CD4-positive, CD25-positive, alpha-beta regulatory T cell (primary cell): ENCODE data around the gene HPRT1. TPM values are rescaled to one million over a fixed set of nuclear protein-coding genes. Genes with fewer than 3 reads are reported as not detected.

Experiments
- ATAC-seq, 2 donors: fragments of 150-1000 bp; cut with Tn5 transposase; one replicate each; pipeline ENCODE4 v1.10.0; 2021; ENCODE audit warnings: low read depth in 2 of 2, moderate number of reproducible peaks in 2 of 2, moderate library complexity in 1 of 2
- DNase-seq, 3 donors: peaks; one replicate each; pipeline versions ENCODE4 v3.0.0 to v3.0.0-alpha.2; 2012 to 2022; ENCODE audit warnings: mixed read lengths in 1 of 3
- H3K27ac ChIP-seq: one replicate; pipeline ENCODE4 v1.7.0; 2013; ENCODE audit warnings: mild to moderate bottlenecking, low read length; ENCODE audit not compliant: insufficient read depth, poor library complexity, severe bottlenecking
- H3K27me3 ChIP-seq: one replicate; pipeline ENCODE4 v1.7.0; 2013; ENCODE audit warnings: low read length; ENCODE audit not compliant: control insufficient read depth, insufficient read depth
- H3K36me3 ChIP-seq: one replicate; pipeline ENCODE4 v1.7.0; 2013; ENCODE audit warnings: mild to moderate bottlenecking, low read length, moderate library complexity; ENCODE audit not compliant: control insufficient read depth, insufficient read depth
- H3K4me1 ChIP-seq: 2 replicates; pipeline ENCODE4 v1.7.0; 2013; ENCODE audit warnings: mild to moderate bottlenecking, low read length; ENCODE audit not compliant: insufficient read depth, control insufficient read depth, poor library complexity, severe bottlenecking
- H3K4me3 ChIP-seq: one replicate; pipeline ENCODE4 v1.7.0; 2013; ENCODE audit warnings: low read depth, mild to moderate bottlenecking, low read length, moderate library complexity
- H3K9me3 ChIP-seq, 2 experiments: 1 replicate in 1 of 2; 2 replicates in 1 of 2; pipeline ENCODE4 v1.7.0; 2013; ENCODE audit warnings: low read length in 2 of 2, mild to moderate bottlenecking in 1 of 2, moderate library complexity in 1 of 2; ENCODE audit not compliant: control insufficient read depth in 2 of 2
- H3K27ac Mint-ChIP-seq, 3 donors: one replicate each; pipeline ENCODE4 v1.8.0; 2020 to 2022; ENCODE audit warnings: mild to moderate bottlenecking in 3 of 3, mixed read lengths in 3 of 3, moderate library complexity in 2 of 3
- H3K27me3 Mint-ChIP-seq: one replicate; pipeline ENCODE4 v1.8.0; 2022; ENCODE audit warnings: mild to moderate bottlenecking, mixed read lengths
- H3K36me3 Mint-ChIP-seq: one replicate; pipeline ENCODE4 v1.8.0; 2020; ENCODE audit warnings: mixed read lengths
- H3K4me1 Mint-ChIP-seq, 4 donors: one replicate each; pipeline ENCODE4 v1.8.0; 2020 to 2022; ENCODE audit warnings: mixed read lengths in 4 of 4, mild to moderate bottlenecking in 1 of 4
- H3K4me3 Mint-ChIP-seq, 4 donors: one replicate each; pipeline ENCODE4 v1.8.0; 2020 to 2022; ENCODE audit warnings: mild to moderate bottlenecking in 4 of 4, mixed read lengths in 4 of 4, moderate library complexity in 3 of 4
- H3K9me3 Mint-ChIP-seq, 7 donors: one replicate each; pipeline ENCODE4 v1.8.0; 2020 to 2022; ENCODE audit warnings: mixed read lengths in 7 of 7, mild to moderate bottlenecking in 3 of 7, moderate library complexity in 2 of 7
- polyA plus RNA-seq, 4 donors: library from polyadenylated mRNA; unstranded; fragments of 300-500 nt; fragmentation: Illumina TruSeq; gene quantifications; one replicate each; pipeline ENCODE4 v1.2.3, GENCODE V29; 2021
- total RNA-seq: library from RNA; stranded (reverse); gene quantifications from one replicate; pipeline ENCODE4 v1.2.3, GENCODE V29; 2022

The HPRT1 gene
- total and polyA plus RNA-seq, 5 donors from 2014 or later = 30.8 to 166 (median 140) TPM

- no peak overlapping the region for H3K27ac ChIP-seq
- DNase-seq (no peak), ATAC-seq (no peak)
- no peaks in the 10 kb centered on the region for H3K9me3 ChIP-seq
- no peaks in the 10 kb centered on the region for H3K27me3 ChIP-seq
- Mint-ChIP-seq H3K9me3 (no peaks in the 10 kb centered on the region), H3K4me3 (no peak overlapping the region), H3K36me3 (no peaks in the 10 kb centered on the region), H3K27me3 (no peaks in the 10 kb centered on the region), H3K27ac (no peak overlapping the region), H3K4me1 (no peaks in the 10 kb centered on the region)
- no peaks in the 10 kb centered on the region for H3K4me1 ChIP-seq
- H3K36me3 ChIP-seq = no peaks in the 10 kb centered on the region
- H3K4me3 ChIP-seq = no peak overlapping the region
Measured at GRCh38 chrX:134530845-134531244, 70.9 kb downstream of the HPRT1 start.

DNA sequence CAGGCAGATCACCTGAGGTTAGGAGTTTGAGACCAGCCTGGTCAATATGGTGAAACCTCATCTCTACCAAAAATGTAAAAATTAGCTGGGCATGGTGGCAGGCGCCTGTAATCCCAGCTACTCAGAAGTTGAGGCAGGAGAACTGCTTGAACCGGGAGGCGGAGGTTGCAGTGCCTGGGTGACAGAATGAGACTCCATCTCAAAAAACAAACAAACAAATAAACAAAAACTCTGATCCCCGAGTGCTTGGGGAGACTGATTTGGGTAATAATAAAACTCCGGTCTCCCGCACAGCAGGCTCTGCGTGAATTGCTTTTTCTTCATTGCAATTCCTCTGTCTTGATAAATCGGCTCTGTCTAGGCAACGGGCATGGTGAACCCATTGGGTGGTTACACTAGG, 73.4 kb downstream of the HPRT1 start:
- Histone ChIP-seq H3K9me3 (no peaks in the 10 kb centered on the region), H3K36me3 (no peaks in the 10 kb centered on the region), H3K4me3 (no peak overlapping the region), H3K4me1 (no peaks in the 10 kb centered on the region), H3K27me3 (no peaks in the 10 kb centered on the region), H3K27ac (no peak overlapping the region)
- Mint-ChIP-seq H3K36me3 (no peaks in the 10 kb centered on the region), H3K27ac (no peak overlapping the region), H3K4me1 (no peaks in the 10 kb centered on the region), H3K27me3 (no peaks in the 10 kb centered on the region), H3K9me3 (no peaks in the 10 kb centered on the region), H3K4me3 (no peak overlapping the region)
- ATAC-seq (no peak), DNase-seq (no peak)

DNA sequence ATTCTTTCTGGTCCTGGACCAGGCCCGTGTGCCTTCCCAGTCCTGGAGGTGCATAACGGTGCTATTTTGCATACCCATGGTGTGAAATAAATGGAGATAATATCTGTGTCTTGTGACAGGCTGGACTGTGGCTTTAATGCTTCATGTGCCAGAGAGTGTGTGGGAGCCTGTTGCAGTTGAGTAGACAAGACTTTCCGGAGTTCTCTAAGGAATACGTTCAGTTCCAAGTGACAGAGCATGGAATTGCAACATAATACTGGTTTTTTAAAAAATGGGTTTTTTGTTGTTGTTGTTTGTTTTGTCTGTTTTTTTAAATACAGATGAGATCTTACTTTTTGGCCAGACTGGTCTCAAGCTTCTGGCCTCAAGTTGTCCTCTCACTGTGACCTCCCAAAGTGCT, 74.0 kb downstream of the HPRT1 start:
- no peak overlapping the region for H3K4me3 ChIP-seq
- Mint-ChIP-seq H3K4me1 (no peaks in the 10 kb centered on the region), H3K27me3 (no peaks in the 10 kb centered on the region), H3K9me3 (no peaks in the 10 kb centered on the region), H3K36me3 (no peaks in the 10 kb centered on the region), H3K4me3 (no peak overlapping the region), H3K27ac (no peak overlapping the region)
- no peaks in the 10 kb centered on the region for H3K4me1 ChIP-seq
- H3K27me3 ChIP-seq = no peaks in the 10 kb centered on the region
- ATAC-seq (no peak), DNase-seq (no peak)
- no peak overlapping the region for H3K27ac ChIP-seq
- H3K36me3 ChIP-seq = no peaks in the 10 kb centered on the region
- no peaks in the 10 kb centered on the region for H3K9me3 ChIP-seq

- no peak overlapping the region for H3K27ac ChIP-seq
- H3K27ac Mint-ChIP-seq = no peak overlapping the region
- H3K9me3 ChIP-seq = no peaks in the 10 kb centered on the region
- ATAC-seq = no peak
- peaks cover 5% of the 10 kb centered on the region for H3K27me3 Mint-ChIP-seq
- no peaks in the 10 kb centered on the region for H3K36me3 ChIP-seq
- no peaks in the 10 kb centered on the region for H3K36me3 Mint-ChIP-seq
- H3K9me3 Mint-ChIP-seq = no peaks in the 10 kb centered on the region
- DNase-seq = no peak
- H3K4me1 Mint-ChIP-seq = no peaks in the 10 kb centered on the region
- no peaks in the 10 kb centered on the region for H3K4me1 ChIP-seq
- H3K4me3 Mint-ChIP-seq = no peak overlapping the region
- H3K27me3 ChIP-seq = no peaks in the 10 kb centered on the region
- H3K4me3 ChIP-seq = no peak overlapping the region
Measured at GRCh38 chrX:134537179-134537955, 77.4 kb downstream of the HPRT1 start.

DNA sequence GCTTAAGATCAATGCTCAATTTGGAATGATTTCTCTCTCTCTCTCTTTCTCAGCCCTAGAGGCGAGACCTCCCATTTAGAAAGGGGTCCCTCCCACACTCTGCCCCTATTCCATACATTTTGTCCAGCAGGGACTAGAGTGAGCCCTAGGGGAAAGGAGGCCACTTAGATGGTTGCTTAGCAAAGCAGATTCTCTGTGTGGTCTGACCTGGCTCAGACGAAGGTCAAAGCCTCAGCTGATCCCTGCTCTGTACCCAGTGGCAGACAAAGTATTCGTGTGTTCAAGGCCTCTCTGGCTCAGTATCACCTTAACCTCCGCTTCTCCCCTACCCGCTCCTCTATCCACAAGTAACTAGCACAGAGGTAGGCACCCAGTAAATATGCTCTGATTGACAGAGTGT, 78.4 kb downstream of the HPRT1 start:
- Mint-ChIP-seq H3K27ac (no peak overlapping the region), H3K27me3 (peaks cover 15% of the 10 kb centered on the region), H3K4me1 (no peaks in the 10 kb centered on the region), H3K36me3 (no peaks in the 10 kb centered on the region), H3K4me3 (no peak overlapping the region), H3K9me3 (no peaks in the 10 kb centered on the region)
- no peak for DNase-seq
- Histone ChIP-seq H3K36me3 (no peaks in the 10 kb centered on the region), H3K27me3 (no peaks in the 10 kb centered on the region), H3K9me3 (no peaks in the 10 kb centered on the region), H3K4me3 (no peak overlapping the region), H3K4me1 (no peaks in the 10 kb centered on the region), H3K27ac (no peak overlapping the region)
- ATAC-seq = no peak

DNA sequence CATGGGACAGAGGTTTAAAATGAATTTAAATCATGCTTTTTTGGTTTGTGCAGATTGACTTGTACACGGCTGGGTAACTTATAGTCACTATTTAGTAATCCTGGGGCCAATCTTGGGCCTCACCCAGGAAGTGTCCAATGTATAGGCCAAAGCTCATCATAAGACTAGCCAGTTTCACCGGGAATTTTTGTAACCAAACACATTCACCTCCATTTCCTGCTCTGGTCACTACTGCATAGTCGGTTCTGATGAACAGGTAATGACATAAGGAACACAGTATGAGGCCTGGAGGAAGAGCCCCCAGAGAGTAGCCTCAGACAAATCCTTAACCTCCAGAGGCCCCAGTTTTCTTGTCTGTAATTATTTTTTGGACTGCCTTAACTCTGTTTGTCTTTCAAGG, 81.9 kb downstream of the HPRT1 start:
- Mint-ChIP-seq H3K27ac (no peak overlapping the region), H3K9me3 (no peaks in the 10 kb centered on the region), H3K4me3 (no peak overlapping the region), H3K27me3 (peaks cover 31% of the 10 kb centered on the region), H3K4me1 (no peaks in the 10 kb centered on the region), H3K36me3 (no peaks in the 10 kb centered on the region)
- peaks cover 4% of the 10 kb centered on the region for H3K27me3 ChIP-seq
- H3K4me1 ChIP-seq = no peaks in the 10 kb centered on the region
- no peak for DNase-seq
- no peaks in the 10 kb centered on the region for H3K9me3 ChIP-seq
- no peak overlapping the region for H3K27ac ChIP-seq
- no peak overlapping the region for H3K4me3 ChIP-seq
- no peaks in the 10 kb centered on the region for H3K36me3 ChIP-seq
- ATAC-seq = no peak

DNA sequence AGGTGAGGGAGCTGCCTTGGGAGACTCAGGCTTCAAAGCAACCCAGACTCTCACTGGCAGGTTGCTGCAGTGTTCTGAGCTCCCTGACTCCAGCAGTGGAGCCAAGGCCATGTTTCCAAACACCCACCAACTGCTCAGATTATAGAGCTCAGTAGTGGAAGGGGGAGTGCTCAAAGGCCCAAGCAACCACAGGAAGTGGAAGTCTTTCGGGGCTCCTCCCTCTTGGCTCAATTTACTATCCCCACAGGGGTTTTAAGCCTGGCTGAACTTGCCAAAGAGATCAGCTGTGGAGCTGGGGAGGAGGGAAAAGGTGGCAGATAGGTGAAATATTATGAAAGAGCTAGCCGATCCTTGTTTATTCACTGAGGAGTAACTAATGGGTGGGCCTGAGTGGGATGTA, 82.5 kb downstream of the HPRT1 start:
- ATAC-seq (no peak), DNase-seq (peak in 1 of 3 donors; percentile 26)
- Mint-ChIP-seq H3K27ac (no peak overlapping the region), H3K4me1 (no peaks in the 10 kb centered on the region), H3K27me3 (peaks cover 37% of the 10 kb centered on the region), H3K9me3 (no peaks in the 10 kb centered on the region), H3K4me3 (no peak overlapping the region), H3K36me3 (no peaks in the 10 kb centered on the region)
- H3K9me3 ChIP-seq = no peaks in the 10 kb centered on the region
- H3K27me3 ChIP-seq = peaks cover 9% of the 10 kb centered on the region
- H3K4me1 ChIP-seq = no peaks in the 10 kb centered on the region
- no peaks in the 10 kb centered on the region for H3K36me3 ChIP-seq
- H3K27ac ChIP-seq = no peak overlapping the region
- no peak overlapping the region for H3K4me3 ChIP-seq

- peaks cover 45% of the 10 kb centered on the region for H3K27me3 Mint-ChIP-seq
- ATAC-seq (no peak), DNase-seq (no peak)
- no peaks in the 10 kb centered on the region for H3K9me3 Mint-ChIP-seq
- Histone ChIP-seq H3K4me1 (peaks cover 3% of the 10 kb centered on the region), H3K36me3 (no peaks in the 10 kb centered on the region), H3K27me3 (peaks cover 17% of the 10 kb centered on the region), H3K4me3 (no peak overlapping the region), H3K9me3 (peaks cover 0 to 2% of the 10 kb centered on the region in 2 experiments), H3K27ac (no peak overlapping the region)
- H3K36me3 Mint-ChIP-seq = no peaks in the 10 kb centered on the region
- H3K27ac Mint-ChIP-seq = no peak overlapping the region
- H3K4me1 Mint-ChIP-seq = peaks cover 0 to 3% (median 2%) of the 10 kb centered on the region in 4 donors
- H3K4me3 Mint-ChIP-seq = no peak overlapping the region
Measured at GRCh38 chrX:134543288-134543687, 83.3 kb downstream of the HPRT1 start.
